ENCODE measurements around the gene IRF2BP1.
"Not testable (repeated sequence)": the region's sequence is repeated elsewhere in the genome, so short reads cannot be mapped to it uniquely, and the experiment has no call there.

Gene IRF2BP1

DNA sequence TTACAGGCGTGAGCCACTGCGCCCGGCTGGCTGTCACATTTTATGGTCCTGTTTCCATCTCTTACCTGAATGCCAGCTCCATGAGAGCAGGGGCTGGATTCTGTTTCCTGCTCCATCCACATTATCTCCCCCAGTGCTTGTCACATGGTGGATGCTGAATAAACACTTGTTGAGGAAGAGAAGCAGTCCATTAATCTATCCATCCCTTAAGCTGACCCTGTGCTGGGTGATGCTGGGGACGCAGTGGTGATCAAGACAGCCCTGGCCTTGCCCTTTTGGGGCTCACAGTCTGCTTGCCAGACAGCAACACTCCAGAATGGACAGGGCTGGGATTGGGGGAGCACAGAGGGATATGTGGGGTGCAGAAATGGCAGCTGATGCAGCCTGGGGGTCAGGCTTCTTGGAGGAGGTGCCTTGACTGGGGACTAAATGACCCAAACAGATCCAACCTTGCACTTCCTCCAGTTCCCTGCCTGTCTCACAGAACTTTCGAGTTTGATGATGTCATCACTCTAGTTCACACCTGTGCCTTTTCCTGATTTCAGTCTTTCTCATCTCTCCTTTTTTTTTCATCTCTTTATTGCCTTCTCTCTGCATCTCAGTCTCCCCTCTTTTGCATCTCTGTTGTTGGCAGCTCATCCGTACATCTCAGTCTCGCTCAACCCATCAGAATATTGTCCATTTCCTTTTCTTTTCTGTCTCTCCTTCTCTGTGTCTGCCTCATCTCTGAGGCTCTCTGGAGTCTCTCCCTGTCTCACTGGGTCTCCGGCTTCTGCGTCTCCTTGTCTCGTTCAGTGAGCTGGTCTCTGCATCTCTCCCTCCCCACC, 4.6 kb downstream of the IRF2BP1 start:
- DNase-seq, result no peak

DNA sequence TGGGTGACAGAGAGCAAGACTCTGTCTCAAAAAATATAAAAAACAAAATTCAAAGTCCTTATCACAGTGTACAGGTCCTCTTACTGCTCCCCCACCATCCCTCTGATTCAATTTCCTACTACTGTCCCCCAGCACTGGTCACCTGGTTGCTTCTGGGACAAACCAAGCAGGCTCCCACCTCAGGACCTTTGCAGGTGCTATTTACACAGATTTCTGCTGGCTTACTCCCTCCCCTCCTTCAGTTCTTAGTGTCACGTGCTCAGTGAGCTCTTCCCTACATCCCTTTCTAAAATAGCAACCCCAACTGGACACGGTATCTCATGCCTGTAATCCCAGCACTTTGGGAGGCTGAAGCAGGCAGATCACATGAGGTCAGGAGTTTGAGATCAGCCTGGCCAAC, 6.0 kb downstream of the IRF2BP1 start:
- DNase-seq, result no peak

DNA sequence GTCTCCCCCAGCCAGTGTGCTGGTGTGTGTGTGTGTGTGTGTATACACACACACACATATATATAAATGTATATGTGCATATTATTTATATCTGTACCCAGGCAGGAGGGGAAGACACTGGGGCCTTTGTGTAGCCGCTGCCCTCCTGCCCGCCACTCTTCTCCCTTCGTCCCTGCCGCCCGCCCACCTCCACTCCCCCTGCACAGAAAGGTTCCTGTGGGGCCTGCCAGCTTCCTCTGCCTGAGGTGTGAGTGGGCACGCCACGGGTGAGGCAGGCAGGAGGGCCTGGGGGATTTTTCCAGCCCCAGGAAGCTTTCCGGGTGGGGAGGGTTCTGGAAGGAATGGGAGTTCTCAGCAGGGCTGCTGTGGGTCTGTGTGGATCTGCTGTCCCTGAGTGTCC, 6.9 kb downstream of the IRF2BP1 start:
- no peak for DNase-seq

DNA sequence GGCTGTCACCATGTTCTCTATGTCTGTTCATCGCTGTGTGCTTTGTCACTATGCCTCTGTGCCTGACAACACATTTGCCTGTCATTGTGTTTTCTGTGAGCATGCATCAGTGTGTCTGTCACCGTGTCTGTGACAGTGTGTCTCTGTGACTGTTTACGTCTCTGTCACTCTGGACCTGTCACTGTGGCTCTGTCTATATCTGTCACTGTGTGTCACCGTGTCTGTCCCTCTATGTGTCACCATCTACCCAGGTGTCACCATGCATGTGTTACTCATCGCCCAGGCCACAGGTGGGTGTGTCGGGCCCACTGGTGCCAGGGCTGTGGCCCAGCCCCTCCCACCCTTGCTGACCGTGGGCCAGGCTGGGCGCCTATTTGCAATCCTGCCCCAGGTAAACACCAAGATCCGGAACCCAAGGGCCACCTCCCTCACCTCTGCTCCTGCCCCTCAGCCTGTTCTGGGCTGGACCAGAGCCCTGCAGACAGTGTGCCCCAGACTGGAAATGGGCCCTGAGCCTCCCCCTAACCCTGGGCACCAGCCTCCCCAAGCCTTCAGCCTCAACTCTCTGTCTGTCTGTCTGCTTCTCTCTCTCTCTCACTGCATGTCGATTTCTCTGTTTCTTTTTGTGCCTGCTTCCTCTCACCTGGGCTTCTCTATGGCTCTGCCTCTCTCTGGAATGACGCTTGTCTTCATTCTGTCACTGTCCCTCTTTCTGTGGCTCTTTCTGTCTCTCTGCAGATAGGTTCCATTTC, 7.7 kb downstream of the IRF2BP1 start:
- no peak for DNase-seq

DNA sequence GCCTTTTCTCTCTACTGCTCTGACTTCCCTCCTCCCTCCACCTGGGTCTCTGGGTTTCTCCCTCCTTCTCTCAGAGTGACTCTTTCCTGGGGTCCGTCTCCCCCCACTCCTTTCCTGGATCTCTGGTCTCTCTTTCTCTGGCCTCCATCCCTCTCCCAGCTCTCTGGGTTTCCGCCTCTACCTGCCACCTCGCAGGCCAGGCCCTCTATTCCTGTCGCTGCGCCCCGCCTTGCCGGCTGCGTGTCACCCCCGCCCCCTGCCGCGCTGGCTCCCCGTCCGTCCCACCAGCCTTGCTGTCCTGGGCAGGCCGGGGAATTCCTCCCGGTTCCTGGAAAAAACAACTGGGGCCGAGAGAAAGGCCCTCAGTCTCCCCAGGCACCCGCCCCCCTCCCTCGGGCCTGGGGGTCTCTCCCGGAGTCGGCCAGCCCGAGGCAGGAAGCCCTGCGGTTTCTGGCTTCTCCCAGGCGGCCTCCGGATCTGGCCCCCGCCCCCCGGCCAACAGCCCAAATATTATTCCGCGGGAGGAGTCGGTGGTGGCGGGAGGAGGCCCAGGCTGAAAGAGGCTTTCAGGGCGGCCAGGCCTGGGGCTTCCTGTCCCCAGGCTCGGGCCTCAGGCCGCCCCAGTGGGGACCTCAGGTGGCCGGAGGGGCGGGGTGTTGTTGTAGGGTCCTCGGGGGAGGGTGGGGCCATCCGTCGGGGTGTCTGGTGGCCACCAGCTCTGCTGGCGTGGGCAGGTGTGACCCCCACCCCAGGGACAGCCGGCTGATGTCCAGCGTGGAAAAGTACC, 9.3 kb downstream of the IRF2BP1 start:
- no peak for DNase-seq

DNA sequence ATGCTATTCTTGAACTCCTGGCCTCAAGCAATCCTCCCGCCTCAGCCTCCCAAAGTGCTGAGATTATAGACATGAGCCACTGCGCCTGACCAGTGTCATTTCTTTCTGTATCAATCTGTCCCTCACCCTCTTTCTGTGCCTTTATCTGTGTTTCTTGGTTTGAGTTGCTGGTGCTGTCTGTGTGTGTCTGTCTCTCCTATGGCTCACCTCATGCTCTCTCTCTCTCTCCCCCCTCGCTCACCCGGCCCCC, 9.9 kb downstream of the IRF2BP1 start:
- no peak for DNase-seq

DNA sequence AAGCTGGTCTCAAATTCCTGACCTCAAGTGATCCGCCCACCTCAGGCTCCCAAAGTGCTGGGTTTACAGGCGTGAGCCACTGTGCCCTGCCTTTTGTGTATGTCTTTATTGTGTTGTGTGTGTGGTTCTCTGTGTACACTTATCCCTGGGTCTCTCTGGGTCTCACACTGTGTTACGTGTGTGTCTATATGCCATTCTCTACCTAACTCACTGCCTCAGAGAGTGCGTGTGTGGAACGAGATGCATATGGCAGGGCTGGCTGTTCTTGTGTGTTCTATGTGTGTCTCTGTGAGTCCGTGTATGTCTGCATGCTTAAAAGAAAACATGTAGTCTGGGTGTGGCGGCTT, 11.3 kb downstream of the IRF2BP1 start:
- no peak for DNase-seq

DNA sequence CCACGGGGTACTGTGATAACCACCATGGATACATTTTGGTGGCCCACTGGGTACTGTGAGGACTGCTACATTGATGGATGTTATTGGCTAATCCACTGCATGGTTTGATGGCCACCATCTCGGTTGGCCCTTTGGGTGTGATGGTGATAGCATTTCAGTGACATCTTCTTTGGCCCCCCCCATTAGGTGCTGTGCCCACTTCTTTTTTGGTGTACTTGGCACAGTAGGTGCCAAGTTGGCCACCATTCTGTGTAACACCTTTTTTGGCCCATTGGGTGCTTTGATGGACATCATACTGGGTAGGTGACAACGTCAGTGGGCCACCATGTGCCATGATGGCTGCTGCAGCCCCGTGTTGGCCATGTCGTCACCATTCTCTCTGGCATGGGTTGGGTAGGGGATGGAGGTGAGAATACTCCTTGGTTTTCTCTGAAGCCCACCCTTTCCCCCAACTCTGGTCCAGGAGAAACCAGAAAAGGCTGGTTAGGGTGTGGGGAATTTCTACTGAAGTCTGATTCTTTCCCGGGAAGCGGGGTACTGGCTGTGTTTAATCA, 12.6 kb downstream of the IRF2BP1 start:
- DNase-seq, result no peak

DNA sequence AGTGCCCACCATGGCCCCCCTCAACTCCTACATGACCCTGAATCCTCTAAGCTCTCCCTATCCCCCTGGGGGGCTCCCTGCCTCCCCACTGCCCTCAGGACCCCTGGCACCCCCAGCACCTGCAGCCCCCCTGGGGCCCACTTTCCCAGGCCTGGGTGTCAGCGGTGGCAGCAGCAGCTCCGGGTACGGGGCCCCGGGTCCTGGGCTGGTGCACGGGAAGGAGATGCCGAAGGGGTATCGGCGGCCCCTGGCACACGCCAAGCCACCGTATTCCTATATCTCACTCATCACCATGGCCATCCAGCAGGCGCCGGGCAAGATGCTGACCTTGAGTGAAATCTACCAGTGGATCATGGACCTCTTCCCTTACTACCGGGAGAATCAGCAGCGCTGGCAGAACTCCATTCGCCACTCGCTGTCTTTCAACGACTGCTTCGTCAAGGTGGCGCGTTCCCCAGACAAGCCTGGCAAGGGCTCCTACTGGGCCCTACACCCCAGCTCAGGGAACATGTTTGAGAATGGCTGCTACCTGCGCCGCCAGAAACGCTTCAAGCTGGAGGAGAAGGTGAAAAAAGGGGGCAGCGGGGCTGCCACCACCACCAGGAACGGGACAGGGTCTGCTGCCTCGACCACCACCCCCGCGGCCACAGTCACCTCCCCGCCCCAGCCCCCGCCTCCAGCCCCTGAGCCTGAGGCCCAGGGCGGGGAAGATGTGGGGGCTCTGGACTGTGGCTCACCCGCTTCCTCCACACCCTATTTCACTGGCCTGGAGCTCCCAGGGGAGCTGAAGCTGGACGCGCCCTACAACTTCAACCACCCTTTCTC, 13.6 kb downstream of the IRF2BP1 start:
- no peak for DNase-seq

DNA sequence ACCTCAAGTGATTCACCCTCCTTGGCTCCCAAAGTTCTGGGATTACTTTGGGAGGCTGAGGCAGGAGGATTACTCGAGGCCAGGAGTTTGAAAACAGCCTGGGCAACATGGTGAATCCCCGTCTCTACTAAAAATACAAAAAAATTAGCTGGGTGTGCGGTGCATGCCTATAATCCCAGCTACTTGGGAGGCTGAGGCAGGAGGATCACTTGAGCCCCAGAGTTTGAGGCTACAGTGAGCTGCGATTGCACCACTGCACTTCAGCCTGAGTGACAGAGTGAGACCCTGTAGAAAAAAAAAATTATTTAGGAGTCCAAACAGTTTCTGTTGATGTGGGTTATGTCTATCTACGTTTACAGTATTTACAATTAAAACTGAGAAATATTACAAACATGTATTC, 15.1 kb downstream of the IRF2BP1 start:
- DNase-seq, result no peak

DNA sequence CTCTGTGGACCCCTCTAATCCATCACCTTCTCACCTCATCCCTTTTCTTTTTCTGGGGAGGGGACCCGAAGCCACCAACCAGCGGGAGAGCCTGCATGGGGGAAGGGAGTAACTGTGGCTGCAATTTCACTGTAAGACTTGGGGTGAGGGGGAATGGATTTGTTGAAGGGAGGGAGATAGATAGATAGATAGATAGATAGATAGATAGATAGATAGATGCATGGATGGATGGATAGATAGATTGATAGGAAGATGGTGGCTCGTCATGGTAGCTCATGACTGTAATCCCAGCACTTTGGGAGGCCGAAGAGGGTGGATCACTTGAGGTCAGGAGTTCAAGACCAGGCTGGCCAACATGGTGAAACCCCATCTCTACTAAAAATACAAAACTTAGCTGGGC, 18.7 kb downstream of the IRF2BP1 start:
- DNase-seq, result not testable (repeated sequence)

DNA sequence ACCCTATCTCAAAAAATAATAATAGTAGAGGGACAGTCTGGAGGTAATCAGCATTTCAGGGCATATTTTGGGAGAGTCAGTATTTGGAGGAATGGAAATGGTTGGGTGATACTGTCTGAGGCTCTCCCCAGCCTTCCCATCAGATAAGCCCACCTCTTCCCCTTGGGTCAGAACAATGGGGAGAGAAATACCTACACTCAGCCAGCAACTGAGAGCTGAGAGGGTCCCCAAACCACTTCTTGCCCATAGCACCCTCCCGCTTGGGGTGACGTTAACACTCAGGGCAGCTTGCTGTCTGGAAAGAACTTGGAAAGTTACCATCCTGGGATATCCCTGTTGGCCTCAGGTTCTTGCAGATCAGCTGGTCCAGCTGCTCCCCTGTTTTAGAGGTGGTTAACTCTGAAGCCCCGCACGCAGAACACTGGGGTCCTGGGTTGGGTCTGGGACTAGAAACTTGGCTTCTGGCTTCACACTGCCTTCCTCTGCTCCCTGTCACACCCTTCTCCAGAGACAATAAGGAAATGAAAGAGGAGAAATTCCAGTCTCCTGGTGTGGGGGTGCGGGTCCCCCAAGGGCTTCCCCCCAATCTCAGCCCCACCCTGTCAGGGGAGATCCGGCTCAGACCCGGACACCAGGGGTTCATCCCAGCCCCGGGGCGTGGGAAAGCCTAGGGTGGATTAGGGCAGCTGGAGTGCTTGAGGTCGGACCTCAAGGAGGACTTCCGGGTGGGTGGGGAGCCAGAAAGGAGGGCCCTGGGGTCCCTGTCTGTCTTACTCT, 19.4 kb downstream of the IRF2BP1 start:
- no peak for DNase-seq

DNA sequence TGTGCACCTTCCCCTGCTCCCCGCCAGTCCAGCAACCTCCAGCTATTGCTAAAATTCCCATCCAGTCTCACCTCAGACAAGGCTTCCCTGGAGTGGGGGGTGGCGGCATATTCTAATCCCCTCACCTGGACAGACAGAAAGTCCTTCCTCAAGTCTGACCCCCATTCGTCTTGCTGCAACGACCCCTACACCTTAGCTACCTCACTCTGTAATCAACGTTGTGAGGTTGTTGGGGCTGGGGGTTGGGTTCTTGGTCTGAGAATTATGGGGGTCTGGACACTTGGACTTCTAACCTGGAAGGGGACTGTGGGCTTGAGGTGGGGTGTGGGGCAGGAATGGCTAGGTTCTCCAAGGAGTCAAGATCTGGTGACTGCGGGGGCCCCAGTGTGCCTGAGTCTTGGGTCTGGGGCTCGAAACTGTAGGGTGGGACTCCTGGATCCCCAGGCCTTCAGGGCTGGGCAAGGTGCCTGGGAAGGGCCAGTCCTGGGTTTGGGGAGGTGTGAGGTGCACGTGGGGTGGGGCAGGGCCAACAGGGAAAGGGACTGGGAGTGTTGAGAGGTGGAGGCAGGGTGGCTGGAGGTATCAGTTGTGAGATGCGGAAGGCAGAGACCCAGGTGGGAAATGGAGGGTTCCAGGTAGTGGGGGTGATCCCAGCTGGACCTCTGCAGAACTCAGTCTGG, 20.5 kb downstream of the IRF2BP1 start:
- DNase-seq, result no peak

DNA sequence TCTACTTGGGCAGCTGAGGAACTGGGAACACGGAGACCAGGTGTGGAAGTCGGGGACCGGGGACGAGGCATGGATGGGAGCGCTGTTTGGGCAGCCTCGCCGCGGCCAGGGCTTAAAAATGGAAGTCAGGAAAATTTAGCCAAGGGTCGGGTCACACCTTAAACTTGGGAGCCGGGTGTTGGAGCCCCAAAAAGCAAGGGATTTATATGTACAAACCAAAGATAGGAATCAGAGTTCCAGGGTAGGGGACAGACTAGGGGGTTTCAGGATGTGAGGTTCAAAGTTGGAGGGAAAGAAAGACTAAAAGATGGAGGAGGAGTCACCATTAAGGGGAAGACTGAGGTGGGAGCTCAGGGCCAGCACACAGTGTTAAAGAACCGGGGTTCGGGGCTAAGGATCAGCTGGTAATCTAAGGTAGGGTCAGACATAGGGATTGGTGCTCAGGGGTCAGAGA, 21.3 kb downstream of the IRF2BP1 start:
- DNase-seq, result no peak

DNA sequence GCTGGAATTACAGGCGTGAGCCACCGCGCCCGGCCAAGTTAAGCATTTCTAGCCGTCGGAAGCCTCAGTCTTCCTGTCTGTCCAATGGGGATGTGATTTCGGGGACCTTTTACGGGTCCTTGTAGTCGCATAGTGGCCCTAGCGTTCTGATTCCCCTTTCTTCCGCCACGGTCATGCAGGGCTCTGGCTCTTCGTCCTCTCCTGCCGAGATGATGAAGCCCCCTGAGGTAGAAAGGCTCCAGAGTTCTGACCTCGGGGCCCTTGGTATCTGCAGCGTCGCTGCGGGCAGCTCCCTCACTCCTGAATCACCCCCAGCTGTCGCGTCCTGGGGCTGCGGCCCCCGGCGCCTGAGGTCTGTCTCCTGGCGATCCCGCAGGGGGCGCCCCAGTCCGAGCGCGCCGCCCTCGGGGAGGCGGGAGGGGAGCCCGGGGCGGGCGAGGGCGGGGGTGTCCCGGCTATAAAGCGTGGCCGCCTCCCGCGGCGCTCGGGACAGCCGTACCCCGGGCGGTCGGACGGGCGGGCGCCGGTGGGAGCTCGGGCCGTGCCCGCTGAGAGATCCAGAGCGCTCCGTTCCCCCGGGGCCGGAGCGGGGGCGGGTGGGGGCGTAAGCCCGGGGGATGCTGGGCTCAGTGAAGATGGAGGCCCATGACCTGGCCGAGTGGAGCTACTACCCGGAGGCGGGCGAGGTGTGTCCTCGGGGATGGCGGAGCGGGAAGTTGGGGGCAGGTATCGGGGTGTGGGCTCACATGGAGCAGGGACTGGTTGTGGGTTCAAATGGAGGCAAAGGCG, 21.9 kb downstream of the IRF2BP1 start, which contains the start of gene FOXA3:
Gene FOXA3, plus strand, starts transcription at position 487 of the 789 bp plus-strand sequence. Its CDS starts 131 bp downstream, at position 618.
- DNase-seq, result peak; percentile 6 to 27

DNA sequence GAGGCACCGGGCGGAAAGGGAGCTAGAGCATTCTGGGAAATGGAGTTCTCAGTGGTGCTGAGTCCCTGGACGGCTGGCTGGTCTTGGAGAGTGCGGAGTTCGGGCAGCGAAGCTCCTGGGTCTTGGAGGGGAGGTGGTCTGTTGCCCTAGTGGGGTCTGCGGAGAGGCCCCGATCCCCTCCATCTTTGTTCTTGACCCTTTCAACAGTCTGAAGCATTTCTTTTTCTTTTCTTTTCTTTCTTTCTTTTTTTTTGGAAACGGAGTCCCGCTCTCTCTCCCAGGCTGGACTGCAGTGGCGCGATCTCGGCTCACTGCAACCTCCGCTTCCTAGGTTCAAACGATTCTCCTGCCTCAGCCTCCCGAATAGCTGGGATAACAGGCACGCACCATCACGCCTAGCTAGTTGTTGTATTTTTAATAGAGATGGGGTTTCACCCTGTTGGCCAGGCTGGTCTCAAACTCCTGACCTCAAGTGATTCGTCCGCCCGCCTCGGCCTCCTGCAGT, 22.6 kb downstream of the IRF2BP1 start:
- no peak for DNase-seq

DNA sequence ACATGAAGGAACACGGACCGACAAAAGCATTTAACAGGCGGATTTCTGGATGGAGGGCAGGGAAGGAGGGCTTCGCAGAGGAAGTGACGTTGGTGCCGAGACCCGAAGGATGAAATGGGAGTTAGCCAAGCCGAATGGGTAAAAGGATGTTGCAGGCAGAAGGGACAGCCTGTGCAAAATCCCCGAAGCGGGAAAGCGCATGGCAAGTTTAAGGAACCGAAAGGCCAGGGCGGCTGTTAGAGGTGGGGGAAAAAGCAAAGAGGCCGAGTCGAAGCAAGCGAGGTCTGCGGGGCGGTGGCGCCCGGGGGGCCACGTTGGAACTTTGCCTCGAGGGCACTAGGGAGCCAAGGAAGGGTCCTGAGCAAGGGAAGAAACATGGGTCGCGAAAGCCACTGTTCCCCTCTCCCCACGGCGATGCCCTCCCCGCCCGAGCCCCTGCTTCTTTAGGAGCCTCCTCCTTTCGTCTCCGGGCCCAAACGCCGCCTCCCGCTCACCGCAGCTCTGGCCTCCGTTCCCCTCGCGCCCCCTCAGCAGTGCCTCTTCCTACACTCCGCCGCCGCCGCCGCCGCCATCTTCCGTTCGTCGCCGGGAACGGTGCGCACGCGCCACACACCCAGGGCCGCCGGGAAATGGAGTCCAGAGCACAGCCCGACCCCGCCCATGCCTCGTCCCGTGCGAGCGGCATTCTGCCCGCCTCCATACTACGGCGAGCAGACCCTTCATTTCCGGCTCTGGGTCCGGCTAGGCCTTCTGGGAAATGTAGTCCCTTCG, 23.2 kb downstream of the IRF2BP1 start, which contains the start of gene SYMPK:
Gene SYMPK, minus strand, starts transcription at position 584 of the 771 bp plus-strand sequence. CDS start 8,652 bp downstream, outside the sequence.
- peak; percentile 98 to 99 for DNase-seq

DNA sequence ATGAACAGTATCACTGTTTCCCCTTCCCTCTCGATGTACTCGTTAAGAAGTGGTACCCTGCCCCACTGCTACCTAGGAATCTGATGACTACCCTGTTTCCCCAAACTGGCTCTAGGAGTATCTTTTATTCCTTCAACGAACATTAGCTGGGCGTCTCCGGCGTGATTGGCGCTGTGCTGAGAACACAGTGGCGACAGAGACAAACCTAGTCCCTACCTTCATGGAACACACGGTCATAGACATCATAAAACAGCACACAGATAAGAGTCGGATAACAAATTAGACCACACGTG, 23.7 kb downstream of the IRF2BP1 start:
- no peak for DNase-seq
